HG03025 (cell line): ENCODE measurements around the gene TDRD10.
"Not testable (repeated sequence)": the region's sequence is repeated elsewhere in the genome, so short reads cannot be mapped to it uniquely, and the experiment has no call there.

Source experiments
- ATAC-seq: cut with Tn5 transposase; IDR thresholded peaks from one replicate; pipeline ENCODE4 v1.9.1; 2021; ENCODE audit warnings: mild to moderate bottlenecking, moderate library complexity; ENCODE audit not compliant: unreplicated experiment, low FRiP score

The TDRD10 gene

GRCh38 chr1:154503898-154504297, 1.9 kb downstream of the TDRD10 start:
- no peak for ATAC-seq

- no peak for ATAC-seq
Observed at GRCh38 chr1:154512760-154513159, 10.7 kb downstream of the TDRD10 start.

- ATAC-seq, result no peak
Observed at GRCh38 chr1:154514066-154514553, 12.1 kb downstream of the TDRD10 start.

- no peak for ATAC-seq
Observed at GRCh38 chr1:154517661-154518060, 15.6 kb downstream of the TDRD10 start.

GRCh38 chr1:154519591-154519991, 17.6 kb downstream of the TDRD10 start:
- no peak for ATAC-seq

GRCh38 chr1:154520333-154520732, 18.3 kb downstream of the TDRD10 start:
- ATAC-seq, result no peak

- no peak for ATAC-seq
Observed at GRCh38 chr1:154521695-154522094, 19.7 kb downstream of the TDRD10 start.

- no peak for ATAC-seq
Observed at GRCh38 chr1:154524881-154525280, 22.9 kb downstream of the TDRD10 start.

GRCh38 chr1:154527192-154527591, 25.2 kb downstream of the TDRD10 start:
- ATAC-seq, result no peak

GRCh38 chr1:154529308-154529707, 27.3 kb downstream of the TDRD10 start:
- no peak for ATAC-seq

- ATAC-seq, result not testable (repeated sequence)
Observed at GRCh38 chr1:154531950-154532349, 29.9 kb downstream of the TDRD10 start.

GRCh38 chr1:154533952-154534844, 32.2 kb downstream of the TDRD10 start:
- ATAC-seq, result no peak

- ATAC-seq, result no peak
Observed at GRCh38 chr1:154536570-154536969, 34.6 kb downstream of the TDRD10 start.

GRCh38 chr1:154539486-154540483, 37.8 kb downstream of the TDRD10 start:
- no peak for ATAC-seq

- ATAC-seq, result no peak
Observed at GRCh38 chr1:154541231-154541630, 39.2 kb downstream of the TDRD10 start.

- ATAC-seq, result no peak
Observed at GRCh38 chr1:154546264-154547063, 44.4 kb downstream of the TDRD10 start.

- ATAC-seq, result no peak
Observed at GRCh38 chr1:154547105-154547732, 45.2 kb downstream of the TDRD10 start.

GRCh38 chr1:154548028-154548427, 46.0 kb downstream of the TDRD10 start:
- ATAC-seq, result no peak

GRCh38 chr1:154549202-154549770, 47.3 kb downstream of the TDRD10 start:
- no peak for ATAC-seq
